GM19372 (cell line): ENCODE results near the gene SAPCD1.
"Not testable (repeated sequence)": the region's sequence is repeated elsewhere in the genome, so short reads cannot be mapped to it uniquely, and the experiment has no call there.

Source experiments
- ATAC-seq: cut with Tn5 transposase; IDR thresholded peaks from one replicate; pipeline ENCODE4 v1.9.1; 2021; ENCODE audit warnings: mild to moderate bottlenecking, low read depth, moderate library complexity; ENCODE audit not compliant: unreplicated experiment

The SAPCD1 gene

GRCh38 chr6:31795616-31796298 lies 33.3 kb downstream of the SAPCD1 start, which contains the start of gene VARS1:
TSS of gene VARS1 (minus strand) at chr6:31795752. CDS start at chr6:31795217, 535 bp downstream.
- peak; percentile 74 for ATAC-seq

DNA sequence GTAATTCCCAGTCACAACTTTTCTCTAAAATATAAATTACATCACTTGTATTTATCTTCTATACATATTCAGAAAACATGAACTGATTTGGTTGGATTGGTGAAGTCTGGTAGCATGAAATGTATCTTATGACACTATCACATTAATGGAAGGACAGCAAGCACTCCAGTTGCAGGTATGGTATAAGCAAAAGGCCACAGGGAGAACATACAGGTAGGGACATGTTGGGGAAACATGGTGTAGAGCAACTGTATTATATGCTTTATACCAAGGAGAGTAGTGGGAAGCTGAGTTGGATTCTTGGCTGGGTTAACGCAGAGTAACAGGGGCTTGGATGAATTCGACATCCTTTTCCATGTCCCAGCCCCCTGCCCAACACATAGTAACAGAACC lies 34.5 kb downstream of the SAPCD1 start:
- no peak for ATAC-seq

DNA sequence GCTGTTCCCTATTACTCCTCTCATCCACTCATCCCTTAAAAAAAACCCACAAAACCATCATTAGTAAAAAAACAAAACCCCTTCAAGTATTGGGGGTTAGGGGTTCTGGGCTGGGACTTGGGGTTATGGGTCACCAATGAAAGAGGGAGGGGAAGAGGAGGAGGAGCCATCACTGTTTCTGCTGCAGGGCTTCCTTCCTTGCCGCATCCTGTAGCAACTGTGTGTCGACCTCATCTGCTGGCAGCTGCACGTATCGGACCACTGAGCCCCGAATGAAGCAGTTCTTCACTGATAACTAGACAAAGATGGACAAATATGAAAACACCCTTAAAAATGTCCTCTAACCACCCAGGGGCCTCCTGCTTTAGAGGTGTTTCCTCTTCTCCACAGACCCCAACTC lies 35.1 kb downstream of the SAPCD1 start:
- ATAC-seq: no peak

GRCh38 chr6:31799781-31800180 lies 37.3 kb downstream of the SAPCD1 start:
- no peak for ATAC-seq

- ATAC-seq: not testable (repeated sequence)
These were observed 38.8 kb downstream of the SAPCD1 start for GRCh38 chr6:31801031-31801927.

GRCh38 chr6:31805939-31806469 lies 43.5 kb downstream of the SAPCD1 start:
- ATAC-seq: no peak

- peak; percentile 94 for ATAC-seq
These were observed 44.2 kb downstream of the SAPCD1 start, which contains the start of gene LSM2 for GRCh38 chr6:31806470-31807272. TSS of gene LSM2 (minus strand) at chr6:31806966. CDS start at chr6:31806757, 209 bp downstream.

- not testable (repeated sequence) for ATAC-seq
These were observed 46.1 kb downstream of the SAPCD1 start for GRCh38 chr6:31808599-31808998.

- ATAC-seq: no peak
These were observed 49.2 kb downstream of the SAPCD1 start for GRCh38 chr6:31811645-31812044.

DNA sequence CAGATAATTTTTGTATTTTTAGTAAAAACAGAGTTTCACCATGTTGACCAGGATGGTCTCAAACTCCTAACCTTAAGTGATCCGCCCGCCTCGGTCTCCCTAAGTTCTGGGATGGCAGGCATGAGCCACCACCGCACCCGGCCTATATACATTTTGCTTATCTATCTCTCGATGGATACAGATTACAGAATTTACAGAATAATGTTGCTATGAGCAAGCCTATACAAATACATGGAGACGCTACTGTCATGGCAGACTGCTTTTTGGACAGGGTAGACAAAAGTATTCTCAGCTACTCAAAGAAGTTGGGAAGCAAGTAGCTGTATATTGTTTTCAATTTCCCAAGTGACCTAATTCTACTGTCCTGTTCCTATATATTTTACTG lies 51.0 kb downstream of the SAPCD1 start:
- ATAC-seq: no peak
